NCI-H2029 treated with DMSO at 0.1 percent for 48 hours (cell line): Measurements from ENCODE around the gene CDC73.
A peak's percentile ranks its signal among the peaks of the same experiment; 100 is the strongest.
"Not testable (repeated sequence)": the region's sequence is repeated elsewhere in the genome, so short reads cannot be mapped to it uniquely, and the experiment has no call there.

Source experiments
- DNase-seq: peaks from one replicate; lab custom pipeline; 2025; lab: John Stamatoyannopoulos, UW

Gene CDC73

DNA sequence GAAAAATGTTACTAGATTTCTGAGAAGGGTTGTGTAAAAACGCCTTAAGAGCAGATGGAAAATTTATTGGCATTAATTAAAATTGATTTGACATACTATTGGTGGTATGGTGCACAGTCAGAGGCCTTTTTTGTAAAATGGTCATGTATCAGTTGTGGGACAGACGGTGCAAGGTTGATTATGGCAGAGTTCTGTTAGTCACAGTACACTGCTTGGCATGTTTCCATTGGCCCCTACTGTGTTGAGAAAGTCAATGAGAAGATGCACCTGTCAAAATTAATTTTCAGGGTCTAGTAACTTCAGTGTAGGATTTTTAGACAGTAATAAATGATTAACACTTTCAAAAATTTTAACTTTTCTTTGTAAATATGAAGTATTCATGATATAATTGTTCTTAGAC, 60.2 kb downstream of the CDC73 start:
- DNase-seq = no peak

DNA sequence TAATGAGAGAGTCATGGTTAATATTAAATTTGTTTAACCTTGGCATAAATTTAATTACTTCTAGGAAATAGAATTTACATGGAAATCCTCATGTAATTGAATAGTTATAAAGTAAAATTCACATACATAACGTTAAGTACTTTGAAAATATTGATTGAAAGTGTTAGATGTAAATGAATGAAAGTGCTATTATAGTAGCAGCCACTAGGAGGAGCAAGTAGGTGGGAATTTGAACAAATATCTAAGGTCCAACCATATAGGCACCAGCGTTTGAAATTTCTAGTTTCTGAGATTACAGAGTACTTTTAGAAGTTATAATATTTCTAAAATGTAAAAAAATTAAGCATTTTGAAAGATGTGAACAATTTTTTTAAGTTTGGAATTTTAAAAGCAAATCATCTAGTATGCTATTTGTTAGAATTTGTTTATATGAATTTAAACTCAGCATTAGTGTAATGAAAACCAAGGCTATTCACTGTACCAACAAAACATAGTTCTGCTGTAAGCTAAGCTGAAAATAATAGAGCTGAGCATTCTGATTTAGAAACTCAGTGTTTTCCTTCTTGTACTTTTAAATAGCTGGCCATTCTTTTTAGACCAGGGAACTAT, 61.3 kb downstream of the CDC73 start:
- peak; percentile 81 for DNase-seq

DNA sequence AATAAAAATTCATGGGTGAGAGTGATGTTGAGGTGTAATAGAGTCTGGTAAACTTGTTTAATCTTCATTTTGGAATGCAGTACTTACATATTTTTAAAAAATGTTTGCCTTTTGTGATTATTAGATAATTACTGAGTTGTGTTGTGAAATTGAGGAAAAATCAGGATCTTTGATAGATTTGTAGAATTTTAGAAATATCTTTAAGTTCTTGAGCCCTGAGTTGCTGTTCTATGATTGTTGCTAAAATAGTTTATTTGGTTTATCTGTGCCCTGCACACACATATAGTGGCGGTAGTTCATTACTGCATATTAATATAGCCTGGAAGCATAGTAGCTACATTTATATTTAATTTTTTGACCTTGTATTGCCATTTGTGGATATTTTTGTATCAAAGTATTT, 62.9 kb downstream of the CDC73 start:
- no peak for DNase-seq

DNA sequence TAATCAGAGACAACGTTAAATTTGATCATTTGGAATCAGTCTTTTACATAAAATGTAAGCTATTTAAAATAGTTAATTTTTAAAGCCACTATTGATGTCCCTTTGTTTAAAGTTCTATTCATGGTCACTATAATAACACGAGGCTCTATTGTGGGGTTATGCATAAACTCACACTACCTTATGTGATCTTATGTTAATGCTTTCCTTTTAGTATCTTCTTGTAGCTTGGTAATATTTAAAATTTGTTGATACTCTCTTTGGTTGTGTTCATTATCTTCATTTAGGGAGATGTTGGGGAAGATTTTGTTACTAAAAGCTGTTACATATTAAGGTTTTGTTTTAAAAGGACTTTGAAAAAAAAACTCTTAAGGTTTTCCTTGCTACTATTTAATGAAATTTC, 63.4 kb downstream of the CDC73 start:
- DNase-seq = no peak

DNA sequence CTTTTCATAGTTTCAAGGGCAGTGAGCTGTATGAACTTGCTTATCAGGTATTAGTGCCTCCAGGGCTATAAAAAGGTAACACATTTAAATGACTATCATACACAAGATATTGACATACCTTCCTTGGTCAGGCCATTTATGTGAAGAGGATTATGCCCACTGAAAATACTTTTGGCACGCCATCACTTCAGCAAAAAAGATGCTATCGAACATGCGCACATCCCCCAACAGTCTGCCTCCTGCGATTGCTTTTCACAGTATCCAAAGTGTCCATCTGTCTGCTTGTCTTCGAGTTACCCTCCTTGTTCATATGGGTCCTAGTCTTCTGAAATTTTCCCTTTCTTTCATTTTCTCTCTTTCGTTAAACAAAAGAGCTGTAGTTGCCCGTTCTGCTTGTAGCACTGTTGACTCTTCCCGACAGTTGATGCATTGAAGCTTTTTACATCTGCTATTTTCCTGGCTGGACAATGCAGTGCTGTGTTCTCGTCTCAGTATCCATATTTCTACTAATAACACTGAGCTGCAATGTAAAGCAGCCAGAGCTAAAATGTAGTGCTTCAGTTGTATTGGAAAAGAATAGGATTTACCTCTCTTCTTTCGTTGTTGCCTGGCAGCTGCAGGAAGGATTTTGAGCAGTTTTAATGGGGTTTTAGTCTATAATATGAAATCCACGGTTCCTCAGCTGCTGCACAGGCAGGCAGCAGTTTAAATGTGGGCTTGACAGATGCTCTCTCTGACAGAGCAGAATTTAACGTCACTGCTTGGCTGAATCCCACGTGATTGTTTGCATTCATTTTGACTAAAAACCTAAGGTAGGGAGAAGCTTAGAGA, 64.3 kb downstream of the CDC73 start, which contains the start of gene B3GALT2:
Gene B3GALT2, minus strand, starts transcription at position 713 of the 831 bp plus-strand sequence. CDS start 5,051 bp downstream, outside the sequence.
- DNase-seq = peak; percentile 50

DNA sequence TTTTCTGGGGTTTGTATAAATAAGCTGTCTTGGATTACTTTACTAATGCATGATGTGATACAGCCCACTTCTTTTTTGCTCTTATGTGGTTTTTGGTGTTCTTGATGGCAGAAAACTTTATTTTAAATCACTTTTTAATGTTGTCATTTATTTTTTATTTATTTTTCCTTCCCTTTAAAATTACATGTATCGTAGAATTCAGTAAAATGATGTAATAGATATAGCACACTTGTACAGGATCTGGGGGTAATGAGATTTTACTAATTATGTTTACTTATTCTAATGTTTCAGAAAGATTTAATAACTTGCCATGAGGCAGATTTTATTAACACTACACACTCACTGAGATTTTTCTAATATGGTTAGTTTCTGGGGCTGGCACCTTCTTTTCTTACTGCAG, 65.3 kb downstream of the CDC73 start:
- no peak for DNase-seq

DNA sequence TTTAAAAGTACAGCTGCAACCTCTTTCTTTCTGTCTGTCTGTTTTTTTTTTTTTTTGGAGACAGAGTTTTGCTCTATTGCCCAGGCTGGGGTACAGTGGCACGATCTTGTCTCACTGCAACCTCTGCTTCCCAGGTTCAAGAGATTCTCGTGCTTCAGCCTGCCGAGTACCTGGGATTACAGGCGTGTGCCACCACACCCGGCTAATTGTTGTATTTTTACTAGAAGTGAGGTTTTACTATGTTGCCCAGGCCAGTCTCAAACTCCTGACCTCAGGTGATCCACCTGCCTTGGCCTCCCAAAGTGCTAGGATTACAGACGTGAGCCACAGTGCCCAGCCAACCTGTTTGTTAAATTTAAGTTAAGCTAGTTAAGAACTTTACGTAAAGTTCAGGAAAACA, 67.1 kb downstream of the CDC73 start:
- not testable (repeated sequence) for DNase-seq

DNA sequence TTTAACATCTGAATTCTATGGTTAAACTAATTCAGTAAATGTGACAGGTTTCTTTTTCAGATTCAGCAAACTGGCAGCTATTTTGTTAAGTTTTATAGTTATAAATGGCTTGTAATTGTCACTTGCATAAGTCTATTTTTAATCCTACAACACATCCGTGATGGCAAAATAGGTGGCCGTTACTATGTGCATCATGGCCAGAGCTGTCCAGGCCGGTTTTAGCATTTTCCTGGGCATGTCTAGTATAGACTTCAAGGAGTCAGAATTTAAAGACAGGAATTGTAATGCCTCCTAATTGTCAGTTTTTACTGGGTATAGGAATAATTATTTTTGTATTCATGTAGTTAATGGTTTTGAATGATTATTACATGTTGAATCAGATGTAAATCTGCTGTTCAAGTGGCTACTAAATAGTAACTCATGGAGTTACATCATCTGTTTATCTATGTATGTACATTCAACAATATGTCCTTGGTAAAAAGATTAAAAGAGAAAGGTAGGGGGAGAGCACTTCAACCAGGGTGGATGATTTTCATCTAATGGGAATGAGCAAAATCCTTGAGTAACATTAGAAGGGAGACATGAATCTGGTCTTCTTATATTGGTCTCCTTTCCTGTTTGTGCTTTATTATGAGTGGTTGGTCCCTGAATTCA, 67.7 kb downstream of the CDC73 start:
- no peak for DNase-seq

DNA sequence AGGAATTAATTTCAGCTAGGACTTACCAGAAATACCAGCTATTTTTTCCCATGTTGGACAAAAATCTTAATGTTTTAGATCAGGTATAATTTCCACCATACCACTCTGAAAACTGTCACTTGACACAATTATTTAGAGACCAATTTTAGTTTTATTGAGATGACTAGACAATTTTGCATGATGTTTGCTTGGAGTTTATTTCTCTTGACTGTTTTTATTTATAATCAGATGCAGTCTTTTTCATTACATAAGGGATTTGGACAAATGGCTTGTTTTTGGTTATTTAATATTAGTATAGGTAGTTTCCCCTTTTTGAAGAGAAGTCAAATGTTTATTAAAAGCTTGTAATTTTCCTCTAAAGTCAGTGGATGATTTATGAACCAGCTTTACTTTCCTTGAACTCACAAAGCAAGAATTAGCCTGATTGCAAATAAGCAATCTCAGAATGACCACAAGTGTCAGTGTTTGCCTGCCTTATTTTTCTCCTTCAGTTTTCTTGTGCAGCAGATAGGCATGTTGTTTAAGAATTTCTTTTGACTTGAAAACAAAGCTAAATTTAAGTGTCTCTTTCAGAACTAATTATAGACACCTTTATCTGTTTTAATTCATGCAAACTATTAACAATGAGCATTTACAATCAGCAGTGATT, 68.4 kb downstream of the CDC73 start:
- DNase-seq = no peak

DNA sequence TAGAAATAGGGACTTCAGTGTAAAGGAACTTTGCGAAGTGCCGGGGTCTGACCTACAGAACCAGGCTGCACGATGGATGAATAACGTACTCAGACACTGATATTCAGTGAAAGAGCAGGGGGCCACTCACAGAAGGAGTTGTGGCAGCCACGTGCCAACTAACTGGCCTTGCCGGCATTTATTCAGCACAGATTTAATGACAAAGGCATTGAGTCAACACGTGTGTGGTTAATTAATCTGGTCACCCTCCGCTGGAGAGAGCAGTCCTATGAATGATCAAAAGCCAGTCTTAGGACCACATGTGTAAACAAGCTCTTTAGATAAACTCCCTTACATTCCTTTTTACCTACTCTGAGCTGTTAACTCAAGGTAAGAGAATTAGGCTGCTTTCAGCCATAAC, 70.8 kb downstream of the CDC73 start:
- DNase-seq = no peak

DNA sequence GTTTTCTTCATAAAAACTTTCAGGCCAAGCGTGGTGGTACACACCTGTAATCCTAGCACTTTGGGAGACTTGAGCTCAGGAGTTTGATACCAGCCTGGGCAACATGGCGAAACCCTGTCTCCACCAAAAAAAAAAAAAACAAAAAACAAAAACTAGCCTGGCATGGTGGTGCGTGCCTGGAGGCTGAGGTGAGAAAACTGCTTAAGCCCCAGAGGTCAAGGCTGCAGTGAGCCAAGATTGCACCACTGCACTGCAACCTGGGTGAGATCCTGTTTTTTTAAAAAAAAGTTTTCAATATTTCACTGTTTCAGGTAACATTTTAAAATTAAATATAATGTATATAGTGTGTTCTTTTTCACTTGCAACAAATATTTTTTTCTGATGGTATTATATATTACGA, 78.1 kb downstream of the CDC73 start:
- no peak for DNase-seq

DNA sequence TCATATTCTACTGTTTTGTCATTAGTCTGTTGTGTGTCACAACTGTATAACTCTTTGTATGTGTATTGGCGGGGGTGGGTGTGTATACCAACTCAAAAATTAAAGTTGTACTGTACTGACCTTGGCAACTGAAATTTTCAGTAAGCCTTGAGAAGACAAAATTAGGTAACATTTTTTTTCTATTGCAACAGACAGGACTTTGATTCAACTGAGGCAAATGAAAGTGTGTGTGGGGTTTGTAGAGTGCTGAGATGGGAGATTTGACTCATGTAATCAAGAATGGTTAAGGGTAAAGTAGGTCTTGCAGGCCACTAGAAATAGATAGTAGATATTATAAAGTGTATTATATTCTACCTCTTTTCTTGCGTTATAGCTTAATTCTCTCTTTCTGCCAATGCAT, 79.2 kb downstream of the CDC73 start:
- DNase-seq = no peak

DNA sequence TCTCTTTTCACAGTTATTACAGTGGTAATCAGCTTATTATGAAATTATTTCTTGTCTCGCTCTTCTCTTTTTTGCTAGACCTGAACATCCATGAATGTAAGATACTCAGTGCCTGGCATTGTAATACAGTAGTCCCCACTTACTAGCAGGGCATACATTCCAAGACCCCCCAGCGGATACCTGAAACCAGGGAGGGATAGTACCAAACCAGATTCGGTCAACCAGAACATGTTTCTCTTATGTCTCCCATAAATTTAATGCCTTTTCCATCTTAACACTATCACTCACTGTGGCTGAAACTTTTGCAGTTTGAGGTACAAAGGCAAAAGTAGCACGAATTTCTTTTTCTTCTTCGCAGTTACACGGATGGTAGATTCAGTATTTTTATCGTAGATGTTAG, 89.2 kb downstream of the CDC73 start:
- DNase-seq = no peak

DNA sequence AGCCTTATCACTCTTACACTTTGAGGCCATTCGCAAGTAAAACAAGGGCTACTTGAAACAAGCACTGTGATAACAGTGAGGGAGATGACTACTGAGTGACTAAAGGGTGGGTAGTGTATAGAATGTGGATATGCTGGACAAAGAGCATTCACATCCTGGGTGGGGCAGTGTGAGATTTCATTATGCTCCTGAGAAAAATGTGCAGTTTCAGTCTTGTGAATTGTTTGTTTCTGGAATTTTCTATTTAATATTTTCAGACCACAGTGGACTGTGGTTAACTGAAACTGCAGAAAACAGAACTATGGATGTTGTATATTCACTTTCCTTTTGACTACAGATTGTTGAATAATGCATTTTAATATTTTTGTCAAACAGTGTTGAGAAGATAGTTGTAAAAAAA, 89.7 kb downstream of the CDC73 start:
- no peak for DNase-seq

DNA sequence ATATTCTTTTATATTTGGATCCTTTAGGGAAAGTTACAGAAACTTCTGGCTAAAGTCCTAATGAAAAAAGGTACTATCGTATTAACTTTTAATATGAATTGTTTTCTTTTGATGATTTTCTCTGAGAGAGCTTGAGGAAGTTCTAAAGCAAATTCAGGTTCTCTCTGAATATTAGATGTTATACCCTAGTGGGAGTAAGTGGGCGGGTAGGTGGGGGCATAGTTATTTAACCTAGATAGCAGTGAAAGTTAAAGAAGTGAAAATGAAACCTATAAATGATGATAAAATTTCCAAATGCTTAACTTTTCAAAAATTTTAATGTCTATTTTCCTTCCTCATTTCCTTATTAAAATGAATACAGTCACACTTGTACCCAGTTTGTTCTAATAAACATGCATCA, 90.8 kb downstream of the CDC73 start:
- no peak for DNase-seq

DNA sequence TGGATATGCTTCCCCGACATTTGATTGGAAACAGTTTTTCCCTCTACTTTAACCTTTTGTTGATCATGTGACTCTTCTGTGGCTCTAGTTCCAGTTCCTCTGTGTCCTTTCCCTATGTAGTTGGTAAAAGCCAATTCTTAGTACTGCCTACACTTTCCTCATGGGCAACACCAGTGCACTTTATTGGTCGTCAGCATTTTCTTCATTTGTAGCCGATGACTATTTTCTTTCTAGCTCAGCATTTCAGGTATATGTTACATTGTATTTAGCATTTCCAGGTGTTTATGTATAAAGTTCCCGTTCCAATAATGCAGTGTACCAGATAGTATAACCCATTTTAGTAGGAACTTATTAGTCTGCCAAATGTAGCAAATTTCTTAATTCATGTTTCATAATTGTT, 92.2 kb downstream of the CDC73 start:
- DNase-seq = no peak

DNA sequence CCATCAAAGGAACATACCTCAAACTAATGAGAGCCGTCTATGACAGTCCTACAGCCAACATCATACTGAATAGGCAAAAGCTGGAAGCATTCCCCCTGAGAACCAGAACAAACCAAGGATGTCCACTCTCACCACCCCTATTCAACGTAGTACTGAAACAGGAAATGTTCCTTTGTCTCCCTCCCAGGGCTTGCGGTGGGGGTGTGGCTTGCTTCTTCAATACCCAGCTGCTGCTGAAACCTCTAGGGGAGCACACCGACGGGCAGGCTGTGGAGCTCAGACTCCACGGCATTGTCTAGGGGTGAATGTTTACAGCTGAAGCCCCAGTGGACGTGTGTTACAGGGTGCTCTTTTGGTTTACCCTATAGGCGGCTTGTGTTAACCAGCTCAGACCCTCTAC, 95.1 kb downstream of the CDC73 start:
- DNase-seq = no peak

DNA sequence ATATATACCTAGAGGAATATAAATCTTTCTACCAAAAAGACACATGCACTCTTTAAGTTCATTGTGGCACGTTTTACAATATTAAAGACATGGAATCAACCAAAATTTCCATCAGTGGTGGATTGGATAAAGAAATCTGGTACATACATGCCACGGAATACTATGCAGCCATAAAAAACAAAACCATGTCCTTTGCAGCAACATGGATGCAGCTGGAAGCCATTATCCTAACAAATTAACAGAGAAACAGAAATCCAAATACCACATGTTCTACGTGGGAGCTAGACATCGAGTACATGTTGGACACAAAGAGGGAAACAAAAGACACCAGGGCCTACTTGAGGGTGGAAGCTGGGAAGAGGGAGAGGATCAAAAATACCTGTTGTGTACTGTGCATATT, 97.6 kb downstream of the CDC73 start:
- DNase-seq = no peak

DNA sequence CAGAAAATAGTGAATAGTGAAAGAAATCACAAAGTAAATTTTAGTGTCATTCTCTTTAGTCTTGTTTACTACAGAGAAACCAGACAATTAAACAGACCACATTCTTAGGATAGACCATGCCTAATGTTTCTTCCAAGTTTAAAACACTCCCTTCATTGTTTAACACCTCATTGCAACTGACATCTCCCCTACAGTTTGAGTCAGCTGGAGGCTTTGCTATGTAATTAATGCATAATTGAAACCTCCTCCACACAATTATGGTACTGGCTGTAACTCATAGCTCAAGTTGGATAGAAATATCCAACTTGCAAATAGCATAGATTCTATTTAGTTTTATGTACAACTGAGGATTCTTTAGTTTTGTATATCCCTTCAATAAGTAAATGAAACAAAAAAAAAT, 99.8 kb downstream of the CDC73 start:
- no peak for DNase-seq

DNA sequence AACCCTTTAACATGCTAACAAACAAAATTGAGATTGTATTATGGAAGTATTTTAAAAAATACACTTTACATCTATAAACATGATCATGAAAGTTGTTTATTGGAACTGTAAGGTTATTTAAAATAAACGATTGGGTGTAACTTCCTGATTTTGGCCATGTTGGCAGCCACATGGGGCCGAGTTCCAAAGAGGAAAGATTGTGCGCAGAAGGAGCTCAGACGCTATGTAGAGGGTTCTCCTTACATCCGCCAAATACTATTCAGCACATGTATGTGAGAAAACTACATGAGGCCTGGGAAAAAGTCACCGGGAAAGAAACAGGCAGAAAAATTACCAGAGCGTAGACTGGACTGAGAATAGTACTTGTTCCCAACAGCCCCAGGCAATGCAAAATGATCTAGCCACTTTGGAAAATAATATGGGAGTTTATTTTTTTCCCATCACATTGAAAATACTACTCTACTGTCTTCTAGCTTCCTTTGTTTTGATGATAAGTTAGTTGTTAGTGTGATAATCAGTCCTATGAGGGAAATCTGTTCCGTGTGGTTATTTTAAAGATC, 100.3 kb downstream of the CDC73 start:
- no peak for DNase-seq

DNA sequence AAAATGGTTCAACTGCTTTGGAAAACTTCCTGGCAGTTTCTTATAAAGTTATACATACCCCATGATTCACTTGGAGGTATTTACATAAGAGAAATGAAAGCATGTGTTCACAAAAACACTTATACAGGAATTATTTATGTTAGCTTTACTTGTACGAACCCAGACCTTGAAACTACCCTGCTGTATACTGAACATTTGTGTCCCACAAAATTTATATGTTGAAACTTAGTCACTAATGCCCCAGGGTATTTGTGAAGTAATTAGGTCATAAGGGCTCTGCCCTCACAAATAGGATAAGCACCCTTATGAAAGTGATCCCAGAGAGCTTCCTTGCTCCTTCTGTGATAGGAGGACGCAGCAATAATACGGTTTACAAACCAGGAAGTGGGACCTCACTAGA, 107.3 kb downstream of the CDC73 start:
- DNase-seq = no peak

DNA sequence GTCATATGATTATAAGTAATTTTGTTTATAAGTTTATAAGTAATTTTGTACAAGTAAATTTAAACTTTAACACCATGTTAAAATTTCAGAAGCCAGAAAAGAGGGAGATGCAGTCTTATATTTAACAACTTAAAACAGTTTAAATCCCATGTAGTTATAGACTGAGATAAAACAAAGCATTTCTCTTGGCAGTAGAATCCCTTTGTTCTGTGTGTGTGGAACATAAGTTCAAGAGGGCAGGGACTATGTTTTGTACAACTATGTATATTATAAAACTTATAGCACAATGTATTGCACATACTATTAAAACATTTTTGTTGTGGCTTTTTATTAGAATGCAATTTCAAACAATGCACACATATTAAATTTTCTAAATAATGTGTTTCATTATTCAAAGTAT, 109.3 kb downstream of the CDC73 start:
- DNase-seq = not testable (repeated sequence)
